ENCODE results near the gene TP53AIP1. TPM values are rescaled to one million over a fixed set of nuclear protein-coding genes. Genes with fewer than 3 reads are reported as not detected.

The TP53AIP1 gene
- total RNA-seq, 3 donors from 2014 or later (not counting 1 experiment from before 2014, with no cell fraction given), result not detected

- Mint-ChIP-seq H3K9me3 (peaks cover 0 to 4% of the 10 kb centered on the region in 2 donors), H3K27ac (no peak overlapping the region), H3K27me3 (ENCODE audit: low read depth in 2 of 2) (peaks cover 52 to 64% of the 10 kb centered on the region in 2 donors), H3K36me3 (no peaks in the 10 kb centered on the region), H3K4me1 (peaks cover 22 to 25% of the 10 kb centered on the region in 2 donors), H3K4me3 (no peak overlapping the region)
- peaks cover 29% of the 10 kb centered on the region for H3K4me1 ChIP-seq (ENCODE audit: control insufficient read depth, insufficient read depth, low read length)
- no peak overlapping the region for H3K4me3 ChIP-seq (ENCODE audit: low read length)
- TF ChIP-seq CTCF (IDR thresholded peaks at IDR 0.05), result no peak
- H3K36me3 ChIP-seq (ENCODE audit: control insufficient read depth, insufficient read depth, low read length), result no peaks in the 10 kb centered on the region
- DNase-seq (no peak), ATAC-seq (no peak)
- peaks cover 4% of the 10 kb centered on the region for H3K27me3 ChIP-seq (ENCODE audit: control insufficient read depth, insufficient read depth, low read length)
- no peak overlapping the region for H3K27ac ChIP-seq (ENCODE audit: low read length)
- H3K9me3 ChIP-seq (ENCODE audit: control insufficient read depth, insufficient read depth, low read length), result no peaks in the 10 kb centered on the region
- intact Hi-C loops (cut with micrococcal nuclease), result no loop called here
- 58% methylated on average over 5 of the region's 5 CpGs for WGBS (ENCODE audit: insufficient coverage)
Observed at GRCh38 chr11:128919216-128919615, 23.5 kb downstream of the TP53AIP1 start.

- DNase-seq, result no peak
- H3K27ac ChIP-seq (ENCODE audit: low read length), result no peak overlapping the region
- H3K4me1 ChIP-seq (ENCODE audit: control insufficient read depth, insufficient read depth, low read length), result peaks cover 29% of the 10 kb centered on the region
- no peaks in the 10 kb centered on the region for H3K36me3 Mint-ChIP-seq
- H3K27me3 Mint-ChIP-seq (ENCODE audit: low read depth in 2 of 2), result peaks cover 58 to 65% of the 10 kb centered on the region in 2 donors
- peak overlapping the region; percentile 67 for H3K4me3 Mint-ChIP-seq
- H3K9me3 Mint-ChIP-seq, result peaks cover 0 to 4% of the 10 kb centered on the region in 2 donors
- H3K27ac Mint-ChIP-seq, result peak overlapping the region; percentile 52 to 82
- 67% methylated on average over 5 of the region's 5 CpGs for WGBS (ENCODE audit: insufficient coverage)
- ATAC-seq, result peak; percentile 65 to 73 (median 68)
- H3K36me3 ChIP-seq (ENCODE audit: control insufficient read depth, insufficient read depth, low read length), result no peaks in the 10 kb centered on the region
- TF ChIP-seq CTCF (IDR thresholded peaks at IDR 0.05), result no peak
- H3K4me3 ChIP-seq (ENCODE audit: low read length), result no peak overlapping the region
- H3K4me1 Mint-ChIP-seq, result peaks cover 22 to 25% of the 10 kb centered on the region in 2 donors
- intact Hi-C loops (cut with micrococcal nuclease), result no loop called here
- H3K9me3 ChIP-seq (ENCODE audit: control insufficient read depth, insufficient read depth, low read length), result no peaks in the 10 kb centered on the region
- H3K27me3 ChIP-seq (ENCODE audit: control insufficient read depth, insufficient read depth, low read length), result peaks cover 4% of the 10 kb centered on the region
Observed at GRCh38 chr11:128917144-128917724, 25.4 kb downstream of the TP53AIP1 start.

GRCh38 chr11:128916681-128917080 lies 26.0 kb downstream of the TP53AIP1 start:
- H3K27ac Mint-ChIP-seq, result no peak overlapping the region
- DNase-seq (no peak), ATAC-seq (no peak)
- peaks cover 0 to 4% of the 10 kb centered on the region in 2 donors for H3K9me3 Mint-ChIP-seq
- peaks cover 22 to 25% of the 10 kb centered on the region in 2 donors for H3K4me1 Mint-ChIP-seq
- no peak overlapping the region for H3K4me3 Mint-ChIP-seq
- H3K9me3 ChIP-seq (ENCODE audit: control insufficient read depth, insufficient read depth, low read length), result no peaks in the 10 kb centered on the region
- H3K27me3 ChIP-seq (ENCODE audit: control insufficient read depth, insufficient read depth, low read length), result peaks cover 4% of the 10 kb centered on the region
- WGBS (ENCODE audit: insufficient coverage), result 69% methylated on average over 2 of the region's 2 CpGs
- no peaks in the 10 kb centered on the region for H3K36me3 ChIP-seq (ENCODE audit: control insufficient read depth, insufficient read depth, low read length)
- no peak overlapping the region for H3K4me3 ChIP-seq (ENCODE audit: low read length)
- peaks cover 58 to 62% of the 10 kb centered on the region in 2 donors for H3K27me3 Mint-ChIP-seq (ENCODE audit: low read depth in 2 of 2)
- H3K27ac ChIP-seq (ENCODE audit: low read length), result no peak overlapping the region
- no peak for TF ChIP-seq CTCF (IDR thresholded peaks at IDR 0.05)
- H3K4me1 ChIP-seq (ENCODE audit: control insufficient read depth, insufficient read depth, low read length), result peaks cover 29% of the 10 kb centered on the region
- no peaks in the 10 kb centered on the region for H3K36me3 Mint-ChIP-seq
- intact Hi-C loops (cut with micrococcal nuclease), result no loop called here
